Cardiac muscle cell (in vitro differentiated cells and primary cell): ENCODE data around the gene FNDC3A. TPM values are rescaled to one million over a fixed set of nuclear protein-coding genes. Genes with fewer than 3 reads are reported as not detected.
"Not testable (repeated sequence)": the region's sequence is repeated elsewhere in the genome, so short reads cannot be mapped to it uniquely, and the experiment has no call there.

ENCODE experiments used
- DNase-seq, 2 donors: peaks; one replicate each; pipeline versions ENCODE4 v3.0.0 to v3.0.0-alpha.2; 2010 to 2017; ENCODE audit warnings: low read depth in 1 of 2, low spot score in 1 of 2
- H3K27ac ChIP-seq: fragments of 200-600 bp; sonication (generic); 2 replicates; pipeline ENCODE4 v1.5.1; 2016
- H3K27me3 ChIP-seq: fragments of 200-600 bp; sonication (generic); 2 replicates; pipeline ENCODE4 v1.6.0; 2016; ENCODE audit warnings: control low read depth
- H3K36me3 ChIP-seq: fragments of 200-600 bp; sonication (generic); 2 replicates; pipeline ENCODE4 v1.5.1; 2016; ENCODE audit warnings: control low read depth
- H3K4me1 ChIP-seq: fragments of 200-600 bp; sonication (generic); 2 replicates; pipeline ENCODE4 v1.8.1; 2017; ENCODE audit warnings: low read depth, mild to moderate bottlenecking, mixed run types
- H3K4me3 ChIP-seq: fragments of 200-600 bp; sonication (generic); 2 replicates; pipeline ENCODE4 v1.5.1; 2016; ENCODE audit warnings: mild to moderate bottlenecking
- H3K9me3 ChIP-seq: fragments of 200-600 bp; sonication (generic); 2 replicates; pipeline ENCODE4 v1.5.1; 2017; ENCODE audit warnings: low read depth, mild to moderate bottlenecking, control low read depth
- CTCF ChIP-seq: IDR thresholded peaks from 2 replicates; pipeline ENCODE4 v1.5.1; 2012; ENCODE audit warnings: low read depth, mild to moderate bottlenecking, low read length
- polyA plus RNA-seq: library from polyadenylated mRNA; unstranded; fragments of >200 nt; fragmentation: Nextera tagmentation; extraction: Ambion mirVana; gene quantifications from 2 replicates; pipeline ENCODE4 v1.2.1, GENCODE V29; 2016
- total RNA-seq: library from RNA; depleted of rRNA; stranded (reverse); fragments of >200 nt; gene quantifications from 2 replicates; pipeline ENCODE4 v1.2.3, GENCODE V29; 2016

FNDC3A gene
- total and polyA plus RNA-seq, 2 experiments from 2014 or later: 18.6 to 28.4 TPM

GRCh38 chr13:48990900-48991299, 15.2 kb downstream of the FNDC3A start:
- Histone ChIP-seq H3K4me1 (no peaks in the 10 kb centered on the region), H3K9me3 (no peaks in the 10 kb centered on the region), H3K4me3 (no peak overlapping the region), H3K27me3 (no peaks in the 10 kb centered on the region), H3K36me3 (no peaks in the 10 kb centered on the region), H3K27ac (no peak overlapping the region)
- DNase-seq: no peak
- TF ChIP-seq CTCF: no peak

- no peak overlapping the region for H3K4me3 ChIP-seq
- no peak for TF ChIP-seq CTCF
- no peaks in the 10 kb centered on the region for H3K9me3 ChIP-seq
- no peak for DNase-seq
- no peak overlapping the region for H3K27ac ChIP-seq
- H3K4me1 ChIP-seq: no peaks in the 10 kb centered on the region
- no peaks in the 10 kb centered on the region for H3K36me3 ChIP-seq
- H3K27me3 ChIP-seq: no peaks in the 10 kb centered on the region
Observed at GRCh38 chr13:48993150-48993549, 17.4 kb downstream of the FNDC3A start.

DNA sequence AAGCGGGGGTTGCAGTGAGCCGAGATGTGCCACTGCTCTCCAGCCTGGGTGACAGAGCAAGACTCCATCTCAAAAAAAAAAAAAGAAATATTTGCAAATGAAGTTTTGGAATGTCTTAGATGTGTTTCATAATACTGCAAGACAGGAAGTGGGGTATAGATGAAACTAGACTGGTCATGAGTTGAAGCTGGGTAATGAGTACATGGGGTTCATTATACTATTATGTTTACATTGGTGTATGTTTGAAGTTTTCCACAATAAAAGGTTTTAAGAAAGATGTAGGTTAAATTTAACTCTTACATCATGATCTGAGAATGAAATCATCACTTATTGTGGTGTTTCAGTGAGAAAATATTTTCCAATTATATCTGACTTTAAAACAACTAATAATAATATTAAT, 19.0 kb downstream of the FNDC3A start:
- H3K36me3 ChIP-seq: no peaks in the 10 kb centered on the region
- H3K4me1 ChIP-seq: no peaks in the 10 kb centered on the region
- no peak overlapping the region for H3K4me3 ChIP-seq
- H3K27me3 ChIP-seq: no peaks in the 10 kb centered on the region
- no peak overlapping the region for H3K27ac ChIP-seq
- TF ChIP-seq CTCF: no peak
- DNase-seq: peak in 1 of 2 donors; percentile 60
- no peaks in the 10 kb centered on the region for H3K9me3 ChIP-seq

GRCh38 chr13:48998641-48999292, 23.1 kb downstream of the FNDC3A start:
- H3K4me3 ChIP-seq: no peak overlapping the region
- TF ChIP-seq CTCF: no peak
- no peaks in the 10 kb centered on the region for H3K9me3 ChIP-seq
- H3K27ac ChIP-seq: no peak overlapping the region
- no peak for DNase-seq
- H3K36me3 ChIP-seq: no peaks in the 10 kb centered on the region
- no peaks in the 10 kb centered on the region for H3K27me3 ChIP-seq
- no peaks in the 10 kb centered on the region for H3K4me1 ChIP-seq

GRCh38 chr13:49000247-49000646, 24.5 kb downstream of the FNDC3A start:
- Histone ChIP-seq H3K27me3 (no peaks in the 10 kb centered on the region), H3K4me1 (no peaks in the 10 kb centered on the region), H3K4me3 (no peak overlapping the region), H3K36me3 (no peaks in the 10 kb centered on the region), H3K9me3 (no peaks in the 10 kb centered on the region), H3K27ac (no peak overlapping the region)
- DNase-seq: no peak
- no peak for TF ChIP-seq CTCF

- not testable (repeated sequence) for DNase-seq, H3K36me3 ChIP-seq, H3K4me1 ChIP-seq, H3K27ac ChIP-seq, H3K9me3 ChIP-seq, H3K4me3 ChIP-seq, H3K27me3 ChIP-seq
Observed at GRCh38 chr13:49018986-49019635, 43.4 kb downstream of the FNDC3A start.
